ENCODE measurements around the gene KDM4B.

KDM4B gene

DNA sequence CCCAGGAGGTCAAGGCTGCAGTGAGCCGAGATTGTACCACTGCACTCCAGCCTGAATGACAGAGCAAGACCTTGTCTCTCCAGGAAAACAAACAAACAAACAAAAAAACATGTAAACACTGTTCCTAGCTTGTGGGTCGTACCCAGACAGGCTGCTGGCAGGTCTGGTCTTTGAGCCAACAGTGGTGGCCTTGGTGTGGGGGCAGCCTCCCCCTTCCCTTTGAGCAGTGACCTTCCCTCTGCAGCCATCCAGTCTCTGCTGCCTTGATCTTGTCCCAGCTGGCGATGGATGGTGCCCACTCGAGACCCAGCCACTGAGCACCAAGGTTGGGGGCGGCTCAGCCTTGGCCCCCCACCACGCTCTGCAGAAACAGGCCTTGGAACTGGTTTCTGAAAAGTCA lies 143.3 kb downstream of the KDM4B start:
- no peak for DNase-seq

DNA sequence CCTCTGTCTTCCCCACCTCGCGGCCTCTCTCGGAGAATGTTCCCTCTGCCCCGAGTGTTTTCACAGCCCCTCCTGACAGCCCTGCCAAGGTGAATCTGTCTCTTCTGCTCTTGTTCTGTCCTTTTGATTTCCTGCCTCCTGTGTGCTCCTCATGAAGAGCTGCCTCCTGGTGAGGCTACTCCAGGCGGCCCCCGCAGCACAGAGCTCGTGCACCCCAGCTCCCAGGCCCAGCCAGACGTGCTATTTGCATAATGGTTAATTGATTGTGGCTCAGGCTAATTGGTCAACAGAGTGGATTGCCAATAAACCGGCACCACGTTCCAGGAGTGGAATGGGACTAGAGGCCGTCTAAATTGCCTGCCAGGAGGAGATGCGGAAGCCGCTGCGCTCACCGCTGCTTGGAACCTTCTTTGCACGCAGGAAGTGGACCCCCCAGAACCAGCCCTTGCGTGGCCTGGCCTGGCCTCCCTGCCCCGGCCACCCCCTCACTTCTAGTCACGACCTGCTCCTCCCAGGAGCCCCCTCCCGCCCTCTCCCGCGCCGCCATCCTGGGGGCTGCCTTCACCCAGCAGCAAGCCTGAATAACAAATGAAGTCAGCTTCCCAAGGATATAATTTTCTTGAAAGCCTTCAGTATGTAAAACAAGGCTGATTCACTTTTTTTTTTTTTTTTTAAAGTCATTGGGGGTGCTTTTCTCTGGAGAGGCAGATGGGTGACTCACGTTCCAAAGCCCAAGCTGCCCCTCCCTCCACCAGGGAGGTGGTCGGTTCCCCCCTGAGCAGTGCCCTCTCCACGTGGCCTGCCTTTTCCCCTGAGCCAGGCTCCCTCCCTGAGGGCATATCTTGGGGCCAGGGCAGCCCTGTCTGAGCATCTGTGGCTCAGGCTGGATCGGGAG lies 144.0 kb downstream of the KDM4B start:
- no peak for DNase-seq

DNA sequence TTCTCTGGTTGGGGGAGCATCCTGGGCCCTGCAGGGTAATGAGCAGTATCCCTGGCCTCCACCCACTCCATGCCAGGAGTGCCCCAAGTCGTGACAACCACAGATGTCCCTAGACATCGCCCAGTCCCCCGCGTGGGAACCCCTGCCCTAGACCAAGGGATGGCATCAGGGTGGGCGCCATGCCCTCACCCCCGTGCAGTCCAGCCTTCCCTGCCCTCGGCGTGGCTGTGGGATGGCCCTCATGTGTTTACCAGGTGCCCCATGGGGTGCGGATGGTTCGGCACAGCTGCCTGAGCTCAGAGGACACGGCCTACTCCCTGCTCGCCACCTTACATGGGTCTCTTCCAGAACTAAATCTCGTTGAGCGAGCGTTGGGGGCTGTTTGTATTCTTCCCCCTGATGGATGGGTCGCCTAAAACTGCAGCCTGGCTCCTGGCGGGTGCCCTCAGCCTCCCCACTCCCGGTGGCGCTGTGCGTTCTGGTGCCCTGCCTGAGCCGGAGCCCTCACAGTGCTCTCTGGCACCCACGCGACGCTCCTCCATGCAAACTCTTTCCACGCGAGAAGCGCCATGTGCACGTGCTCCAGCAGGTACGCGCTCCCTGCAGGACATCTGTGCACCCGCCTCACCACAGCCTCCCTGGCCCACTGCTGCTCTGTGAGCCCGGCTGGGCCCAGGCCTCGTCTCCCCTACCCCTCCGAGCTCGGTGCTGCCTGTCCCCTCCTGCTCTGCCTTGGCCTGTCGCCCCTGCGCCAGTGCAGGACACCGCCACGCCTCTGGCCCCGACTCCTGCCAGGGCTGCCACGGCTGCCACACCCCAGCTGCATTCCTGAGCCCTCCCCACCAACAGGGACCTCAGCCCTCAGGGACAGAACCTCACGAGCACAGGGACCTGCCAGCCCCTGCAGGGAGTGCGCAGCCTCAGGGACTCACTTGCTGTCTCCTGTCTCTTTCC lies 145.0 kb downstream of the KDM4B start:
- DNase-seq: no peak

DNA sequence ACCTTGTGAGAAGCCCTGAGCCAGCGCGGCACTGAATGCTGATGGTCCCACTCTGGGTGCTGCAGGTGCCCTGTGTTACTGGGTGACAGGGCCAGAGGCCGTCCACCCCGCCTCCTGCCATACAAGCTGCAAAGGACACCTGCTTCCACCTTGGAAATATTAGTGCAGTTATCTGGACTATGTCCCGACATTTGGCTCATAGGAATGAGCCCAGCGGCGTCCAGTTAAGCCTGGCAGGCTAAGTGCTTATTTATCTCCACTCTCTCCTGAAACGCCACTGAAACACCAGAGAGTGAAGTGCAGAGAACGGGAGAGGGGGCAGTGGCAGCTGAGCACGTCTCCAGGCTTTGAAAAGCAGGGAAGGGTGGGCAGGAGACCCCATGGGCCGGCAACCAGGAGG lies 145.8 kb downstream of the KDM4B start:
- no peak for DNase-seq

DNA sequence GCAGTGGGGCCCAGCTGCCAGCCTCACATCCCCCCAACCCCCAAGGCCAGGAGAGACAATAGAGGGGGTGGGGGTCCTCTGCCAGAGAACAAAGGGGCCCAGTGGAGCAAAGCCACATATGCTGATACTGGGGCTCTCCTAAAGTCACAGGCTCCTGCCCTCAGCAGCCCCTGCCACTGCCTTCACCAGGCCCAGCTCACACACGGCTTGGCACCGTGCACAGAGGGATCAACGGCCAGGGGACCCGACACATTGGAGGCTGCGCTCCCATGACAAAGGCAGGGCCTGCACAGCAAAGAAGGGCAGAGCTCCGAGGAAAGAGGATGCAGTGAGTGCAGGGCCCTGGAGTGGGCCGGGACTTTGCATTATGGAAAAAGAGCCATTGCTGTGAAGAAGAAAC lies 146.4 kb downstream of the KDM4B start:
- DNase-seq: no peak

DNA sequence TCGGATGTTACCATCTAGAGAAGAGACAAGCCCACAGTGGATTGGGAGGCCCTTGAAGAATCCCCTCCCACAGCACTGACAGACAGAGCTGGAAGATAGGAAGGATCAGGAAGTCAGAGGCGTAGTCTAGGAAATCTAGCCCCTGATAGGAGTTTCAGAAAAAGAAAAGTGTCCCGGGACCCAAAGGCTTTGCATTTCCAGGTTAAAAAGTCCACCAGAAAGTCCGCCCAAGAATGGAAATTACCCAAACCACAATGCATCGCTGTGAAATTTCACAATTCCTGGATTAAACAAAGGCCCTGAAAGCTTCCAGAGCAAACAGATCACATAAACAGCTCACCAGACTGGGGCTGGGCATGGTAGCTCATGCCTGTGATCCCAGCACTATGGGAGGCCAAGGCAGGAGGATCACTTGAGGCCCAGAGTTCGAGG lies 146.9 kb downstream of the KDM4B start:
- no peak for DNase-seq

DNA sequence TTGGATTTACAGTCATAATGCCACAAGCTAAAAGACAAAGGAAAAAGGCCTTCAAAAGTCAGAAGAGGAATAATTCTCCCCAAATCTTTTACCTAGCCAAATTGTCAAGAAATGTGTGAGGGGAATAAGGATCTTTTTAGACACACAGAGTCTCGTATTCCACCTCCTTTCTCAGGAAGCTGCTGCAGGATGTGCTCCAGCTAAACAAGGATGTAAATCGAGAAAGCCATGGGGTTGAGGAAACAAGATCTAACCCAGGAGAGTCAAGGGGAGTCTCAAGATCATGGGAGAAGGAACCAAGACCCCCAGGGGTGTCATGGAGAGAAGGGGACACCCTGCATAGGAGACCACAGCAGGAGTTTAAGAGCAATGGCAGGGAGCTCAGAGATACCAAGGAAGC lies 147.4 kb downstream of the KDM4B start:
- no peak for DNase-seq

DNA sequence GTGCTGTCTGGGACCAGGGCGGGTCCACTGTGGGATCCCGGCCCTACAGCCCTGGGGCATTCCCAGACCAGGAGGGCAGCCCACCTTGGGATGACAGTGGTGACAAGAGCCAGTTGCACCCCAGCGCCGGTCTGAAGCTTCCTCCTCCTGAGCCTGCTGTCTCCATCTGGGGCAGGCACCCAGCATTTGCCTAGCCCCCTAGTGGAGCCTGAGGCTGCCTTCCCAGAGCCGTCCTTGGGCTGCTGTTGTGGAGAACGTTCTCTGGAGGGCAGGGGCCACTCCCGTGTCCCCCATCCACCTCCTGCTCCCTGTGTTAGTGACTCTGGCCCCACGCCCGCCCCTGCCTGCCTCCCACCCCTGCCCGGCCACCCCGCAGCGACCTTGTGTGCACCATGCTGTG lies 148.5 kb downstream of the KDM4B start:
- no peak for DNase-seq

DNA sequence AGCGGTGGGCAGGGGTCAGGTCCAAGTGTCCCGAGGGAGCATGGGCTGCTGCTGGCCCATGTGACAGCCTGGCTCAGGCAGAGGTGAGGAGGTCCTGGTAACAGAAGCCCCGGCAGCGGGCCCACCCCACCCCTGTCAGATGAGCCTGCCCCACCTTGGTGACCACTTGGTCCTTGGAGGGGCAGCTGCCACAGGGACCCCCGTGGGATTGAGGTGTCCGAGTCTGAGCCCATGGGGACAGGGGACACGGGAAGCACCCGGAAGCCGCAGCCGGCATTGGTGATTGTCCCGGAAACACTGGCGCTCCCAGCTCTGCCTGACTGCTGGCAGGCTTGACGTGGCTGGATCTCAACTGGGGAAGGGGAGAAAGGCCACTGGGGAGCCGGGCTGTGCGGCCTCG lies 149.1 kb downstream of the KDM4B start:
- DNase-seq: no peak

DNA sequence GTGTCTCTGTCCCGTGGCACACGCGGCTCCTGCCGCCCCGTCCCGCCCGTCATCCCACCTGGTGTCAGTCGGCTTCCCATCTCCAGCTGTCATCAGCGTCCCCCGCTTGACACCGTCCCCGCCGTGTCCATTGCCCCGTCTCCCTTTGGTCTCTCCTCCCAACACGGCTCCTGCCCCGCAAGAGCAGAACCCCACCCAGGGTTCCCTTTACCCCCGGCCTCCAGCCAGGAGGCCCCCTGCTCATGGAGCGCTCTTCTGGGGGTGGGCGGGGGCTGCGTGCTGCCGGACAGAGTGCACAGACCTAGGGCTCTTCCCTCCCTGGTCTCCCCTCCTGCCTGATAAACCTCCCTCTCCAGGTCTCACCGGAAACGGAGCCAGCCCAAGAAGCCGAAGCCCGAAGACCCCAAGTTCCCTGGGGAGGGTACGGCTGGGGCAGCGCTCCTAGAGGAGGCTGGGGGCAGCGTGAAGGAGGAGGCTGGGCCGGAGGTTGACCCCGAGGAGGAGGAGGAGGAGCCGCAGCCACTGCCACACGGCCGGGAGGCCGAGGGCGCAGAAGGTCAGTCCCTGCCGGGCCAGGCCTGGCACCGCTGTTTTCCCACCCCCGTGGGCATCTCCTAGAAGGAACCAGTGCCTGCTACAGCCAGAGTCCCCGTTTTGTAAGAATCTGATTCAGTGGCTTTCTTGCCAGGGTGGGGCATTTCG lies 150.5 kb downstream of the KDM4B start:
- no peak for DNase-seq

DNA sequence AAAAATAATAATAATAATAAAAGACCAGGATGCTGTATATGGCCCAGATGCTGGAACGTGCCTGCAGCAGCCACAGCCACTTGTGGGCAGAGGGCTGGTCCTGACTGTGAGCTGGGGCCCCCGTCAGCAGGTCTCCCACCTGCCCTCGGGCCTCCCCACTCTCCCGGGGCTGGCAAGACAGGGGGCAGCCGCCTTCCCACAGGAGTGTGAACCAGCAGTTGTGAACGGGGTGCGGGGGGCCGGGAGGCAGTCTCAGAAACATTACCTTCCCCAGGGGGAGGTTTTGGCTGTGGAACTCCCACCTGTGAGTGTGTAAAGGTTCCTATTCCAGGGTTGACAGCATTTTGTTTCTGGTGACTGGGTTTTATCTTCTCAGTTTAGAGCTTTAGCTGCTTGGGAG lies 151.4 kb downstream of the KDM4B start:
- DNase-seq: no peak

DNA sequence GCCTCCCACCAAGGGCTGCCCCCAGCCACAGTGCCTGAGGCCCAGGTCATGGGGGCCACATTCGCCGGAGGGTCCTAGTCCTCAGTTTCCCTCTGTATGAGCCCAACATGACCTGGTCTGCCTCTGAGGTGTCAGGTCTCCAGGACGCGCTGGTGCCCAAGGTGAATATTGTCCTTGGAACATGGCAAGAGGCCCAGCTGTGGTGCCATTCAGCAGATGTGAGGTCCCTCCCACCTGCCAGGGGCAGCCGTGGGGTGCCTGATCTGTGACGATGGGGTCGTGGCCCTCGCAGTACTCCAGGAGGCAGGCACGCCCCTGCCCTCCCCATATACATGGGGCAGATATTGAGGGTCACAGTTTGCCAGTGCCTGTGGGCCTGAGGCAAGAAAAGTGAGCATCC lies 151.9 kb downstream of the KDM4B start:
- no peak for DNase-seq

DNA sequence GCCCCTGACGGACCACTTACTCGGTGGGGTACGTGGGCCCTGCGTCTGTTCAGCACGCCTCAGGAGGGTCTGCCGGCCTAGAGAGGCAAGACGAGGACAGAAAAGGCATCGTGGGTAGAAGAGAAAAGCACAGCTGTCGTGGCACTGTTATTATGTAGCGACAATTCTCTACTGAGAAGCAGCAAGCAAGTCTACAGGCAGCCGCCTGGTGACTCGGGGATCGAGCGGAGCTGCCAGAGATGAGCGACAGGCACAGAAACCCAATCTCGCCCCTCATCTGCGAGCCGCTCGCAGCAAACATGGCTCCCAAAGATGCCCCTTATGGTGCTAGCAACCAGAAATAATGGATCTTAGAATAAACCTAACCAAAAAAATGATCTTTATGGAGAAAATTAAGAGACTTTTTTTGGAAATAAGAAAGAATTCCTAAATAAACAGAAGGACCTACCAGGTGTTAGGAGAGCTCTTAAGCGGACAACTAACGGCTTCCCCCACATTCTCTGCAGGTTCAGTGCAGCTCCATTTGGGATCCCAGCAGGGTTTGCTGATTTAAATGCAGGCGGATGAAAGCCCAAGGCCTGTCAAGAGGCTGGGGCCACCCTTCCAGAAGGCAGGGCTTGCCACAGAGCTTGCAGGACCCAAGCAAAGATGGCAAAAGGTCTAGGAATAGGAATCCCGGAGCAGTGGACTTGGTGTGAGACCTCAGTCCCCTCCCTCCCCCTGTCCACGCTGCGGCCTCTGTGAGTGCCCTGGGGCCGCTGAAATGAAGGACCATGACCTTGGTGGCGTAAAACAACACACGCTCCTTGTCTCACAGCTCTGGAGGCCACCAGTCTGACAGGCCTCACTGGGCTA lies 152.6 kb downstream of the KDM4B start:
- DNase-seq: no peak

DNA sequence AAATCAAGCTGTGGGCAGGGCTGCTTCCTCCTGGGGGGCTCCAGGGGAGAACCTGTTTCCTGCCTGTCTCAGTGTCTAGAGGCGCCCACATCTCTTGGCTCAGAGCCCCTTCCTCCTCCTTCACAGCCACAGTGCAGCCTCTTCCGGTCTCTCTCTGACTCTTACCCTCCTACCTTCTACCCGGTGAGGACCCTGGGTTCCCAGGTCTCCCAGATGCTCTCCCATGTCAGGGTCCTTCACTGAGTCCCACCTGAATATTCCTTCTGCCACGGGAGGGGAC lies 153.1 kb downstream of the KDM4B start:
- DNase-seq: no peak

DNA sequence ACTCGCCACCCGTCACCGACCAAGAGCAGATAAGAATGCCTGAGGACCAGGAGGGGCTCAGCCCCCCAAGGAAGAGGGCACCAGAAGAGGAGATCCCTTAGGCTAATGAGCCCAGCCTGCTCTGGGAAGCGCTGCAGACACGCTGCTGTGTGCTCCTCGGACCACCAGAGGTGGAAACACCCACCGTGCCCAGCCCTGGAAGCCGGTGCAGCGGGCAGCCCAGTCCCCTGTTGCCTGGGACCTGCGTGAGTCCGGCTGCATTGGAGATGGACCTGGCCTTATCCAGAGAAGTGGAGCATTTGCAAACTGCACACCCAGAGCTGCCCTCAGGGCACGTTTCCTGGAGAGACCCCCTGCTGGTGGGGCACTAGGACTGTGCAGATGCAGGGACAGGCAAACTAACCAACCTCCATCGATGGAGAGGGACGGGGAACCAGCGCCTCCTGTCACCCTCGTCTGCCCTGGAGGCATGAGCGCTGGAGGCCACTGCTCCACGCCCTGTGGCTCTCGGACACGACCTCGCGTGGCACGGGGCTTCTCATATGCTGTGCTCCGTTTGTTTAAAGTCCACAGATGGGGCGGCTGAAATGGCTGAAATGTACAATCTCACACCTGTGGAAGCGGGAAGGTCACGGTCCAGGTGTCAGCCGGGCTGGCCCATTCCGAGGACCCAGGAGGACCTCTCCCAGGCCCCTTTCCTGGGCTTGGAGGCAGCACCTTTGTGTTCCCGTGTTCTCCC lies 153.9 kb downstream of the KDM4B start:
- no peak for DNase-seq

DNA sequence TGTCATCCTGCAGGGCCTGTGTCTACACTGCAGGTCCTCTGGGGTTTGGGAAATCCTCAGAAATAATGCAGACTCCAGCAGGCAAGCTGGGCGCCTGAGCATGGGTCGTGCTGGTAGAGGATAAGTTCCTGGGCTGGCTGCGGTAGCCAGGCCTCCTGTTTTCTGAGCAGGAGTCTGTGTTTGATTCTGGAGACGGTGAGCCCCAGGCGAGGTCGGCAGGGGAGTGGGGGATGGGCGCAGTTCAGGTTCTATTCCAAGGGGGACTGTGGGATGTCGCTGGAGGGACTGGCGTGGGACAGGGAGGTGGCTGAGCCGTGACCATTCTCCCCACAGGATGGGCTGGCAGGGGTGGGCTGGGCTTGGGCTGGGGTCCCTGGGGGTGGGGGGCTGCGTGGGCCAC lies 154.7 kb downstream of the KDM4B start:
- no peak for DNase-seq

DNA sequence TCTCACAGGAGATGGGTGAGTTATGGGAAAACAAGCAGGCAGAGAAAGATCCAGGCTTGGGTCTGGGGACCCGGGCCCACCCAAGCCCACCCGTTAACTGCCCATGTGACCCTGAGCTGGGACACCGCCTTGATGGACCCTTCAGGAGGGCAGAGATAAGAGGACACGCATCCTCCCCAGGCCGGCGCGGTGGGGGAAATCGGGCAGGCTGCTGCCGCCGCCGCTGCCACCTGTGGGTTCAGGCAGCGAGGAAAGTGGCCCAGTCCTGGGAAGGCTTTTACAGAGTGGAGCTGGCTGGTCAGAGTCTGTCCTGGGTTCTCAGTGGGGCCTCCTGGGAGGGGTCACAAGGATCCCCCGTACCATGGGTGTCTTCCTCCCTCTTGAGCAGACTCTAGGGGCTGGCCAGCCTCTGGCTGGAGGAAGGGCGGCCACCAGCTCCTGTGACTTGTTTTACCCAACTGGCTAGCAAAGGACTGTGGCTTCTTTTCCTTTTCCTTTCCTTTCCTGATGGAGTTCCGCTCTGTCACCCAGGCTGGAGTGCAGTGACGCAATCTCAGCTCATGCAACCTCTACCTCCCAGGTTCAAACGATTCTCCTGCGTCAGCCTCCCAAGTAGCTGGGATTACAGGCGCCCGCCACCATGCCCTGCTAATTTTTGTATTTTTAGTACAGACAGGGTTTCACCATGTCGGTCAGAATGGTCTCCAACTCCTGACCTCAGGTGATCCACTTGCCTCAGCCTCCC lies 155.4 kb downstream of the KDM4B start:
- DNase-seq: no peak

DNA sequence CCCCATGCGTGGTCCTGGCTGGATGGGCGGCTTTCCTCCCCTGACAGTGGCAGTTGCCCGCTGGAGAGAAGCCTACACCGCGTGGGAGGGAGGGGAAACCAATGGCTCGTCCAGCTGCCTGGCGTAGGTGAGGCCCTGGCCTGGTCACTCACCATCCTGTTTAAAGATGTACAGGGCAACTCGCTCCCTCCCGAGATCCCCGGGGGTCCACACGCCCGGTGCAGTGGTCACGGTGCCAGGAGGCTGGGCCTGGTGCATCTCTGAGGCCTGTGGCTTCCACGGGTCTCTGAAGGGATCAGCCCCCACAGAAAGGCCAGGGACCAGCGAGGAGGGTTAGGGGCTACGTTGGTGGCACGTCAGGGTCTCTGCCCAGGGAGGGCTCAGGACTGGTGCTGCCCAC lies 156.5 kb downstream of the KDM4B start:
- no peak for DNase-seq

DNA sequence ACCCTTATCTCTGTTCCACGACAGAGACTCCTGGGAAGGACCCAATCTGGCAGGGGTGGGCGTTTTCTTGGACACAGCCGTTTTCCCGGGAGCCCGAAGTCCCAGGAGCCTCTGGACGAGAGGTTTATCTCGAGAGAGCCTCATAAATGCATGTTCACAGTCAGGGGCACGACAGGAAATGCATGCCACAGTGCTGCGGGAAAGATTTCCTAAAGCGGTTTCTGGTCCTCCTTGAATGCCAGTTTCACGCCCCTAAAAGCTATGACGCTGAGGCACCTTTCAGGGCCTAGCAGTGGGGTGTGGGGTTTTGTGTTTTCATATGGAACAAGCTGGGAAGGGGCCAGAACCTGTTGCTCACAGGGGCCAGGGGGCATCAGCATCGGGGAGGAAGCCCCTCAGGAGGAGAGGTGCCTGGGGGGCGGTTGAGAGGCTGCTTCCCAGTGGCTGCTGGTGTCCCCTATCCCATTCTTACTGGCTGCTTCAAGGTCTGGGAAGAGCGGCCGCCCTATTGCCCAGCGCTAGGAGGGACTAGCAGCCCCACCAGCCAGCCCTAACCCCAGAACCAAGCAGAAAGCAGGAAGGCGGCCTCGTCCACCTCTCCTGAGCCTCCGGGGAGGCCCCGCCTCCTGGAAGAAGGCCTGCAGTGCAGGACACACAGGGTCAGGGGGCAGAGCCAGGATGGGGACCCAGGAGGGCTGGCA lies 157.0 kb downstream of the KDM4B start:
- no peak for DNase-seq

DNA sequence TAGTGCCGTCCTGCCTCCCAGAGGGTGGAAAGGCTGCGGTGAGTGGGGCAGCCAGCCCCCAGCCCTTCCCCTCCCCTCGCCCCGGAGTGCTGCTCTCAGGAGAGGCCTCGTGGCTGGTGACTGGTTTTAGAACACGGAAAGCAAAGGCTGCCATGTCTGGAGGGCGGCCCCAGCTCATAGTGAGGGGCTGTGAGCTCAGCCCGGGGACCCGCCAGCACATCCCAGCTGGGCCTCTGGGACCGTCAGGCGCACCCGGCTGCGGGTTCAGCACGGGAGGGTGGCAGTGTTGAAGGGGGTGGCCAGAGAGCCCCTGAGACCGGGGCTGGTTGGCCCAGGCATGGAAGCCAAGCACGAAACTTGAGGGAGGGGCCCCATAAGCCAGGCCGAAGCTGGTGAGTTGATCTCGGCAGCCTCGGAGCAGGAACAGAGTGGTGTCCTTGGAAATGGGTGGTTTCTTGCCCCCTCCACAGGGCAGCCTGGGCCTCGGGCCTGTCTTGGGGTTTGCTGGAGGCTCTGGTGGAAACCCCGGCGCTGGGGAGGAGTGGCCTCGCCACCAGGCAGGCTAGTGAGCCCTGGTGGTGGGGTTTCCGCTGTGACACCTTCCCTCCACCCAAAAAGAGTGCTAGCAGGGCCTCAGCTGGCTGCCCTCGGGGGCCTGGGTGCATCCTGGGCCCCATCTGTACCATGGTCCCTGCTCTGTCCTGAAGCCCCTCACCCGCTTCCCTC lies 157.7 kb downstream of the KDM4B start:
- DNase-seq: no peak
